Measurements from ENCODE around the gene TAS1R3.
A peak's percentile ranks its signal among the peaks of the same experiment; 100 is the strongest.

TAS1R3 gene

GRCh38 chr1:1285611-1286311, 45.3 kb upstream of the TAS1R3 start:
- no peak for TF ChIP-seq CTCF (IDR thresholded peaks at IDR 0.05; ENCODE audit: low read depth, low read length, missing control alignments)
- no peak for DNase-seq (ENCODE audit: extremely low read depth, low read depth)
- H3K4me3 ChIP-seq (replicated peaks; ENCODE audit: low read depth, low read length), result no peak overlapping the region

GRCh38 chr1:1286313-1287261, 44.5 kb upstream of the TAS1R3 start:
- no peak for DNase-seq (ENCODE audit: extremely low read depth, low read depth)
- H3K4me3 ChIP-seq (replicated peaks; ENCODE audit: low read depth, low read length), result no peak overlapping the region
- no peak for TF ChIP-seq CTCF (IDR thresholded peaks at IDR 0.05; ENCODE audit: low read depth, low read length, missing control alignments)

- no peak for TF ChIP-seq CTCF (IDR thresholded peaks at IDR 0.05; ENCODE audit: low read depth, low read length, missing control alignments)
- no peak overlapping the region for H3K4me3 ChIP-seq (replicated peaks; ENCODE audit: low read depth, low read length)
- DNase-seq (ENCODE audit: extremely low read depth, low read depth), result no peak
Measured at GRCh38 chr1:1287288-1288110, 43.6 kb upstream of the TAS1R3 start.

GRCh38 chr1:1290238-1290731, 40.8 kb upstream of the TAS1R3 start:
- DNase-seq (ENCODE audit: extremely low read depth, low read depth), result no peak
- peak; percentile 40 for TF ChIP-seq CTCF (IDR thresholded peaks at IDR 0.05; ENCODE audit: low read depth, low read length, missing control alignments)
- H3K4me3 ChIP-seq (replicated peaks; ENCODE audit: low read depth, low read length), result no peak overlapping the region

GRCh38 chr1:1291023-1291528, 40.0 kb upstream of the TAS1R3 start:
- DNase-seq (ENCODE audit: extremely low read depth, low read depth), result no peak
- no peak for TF ChIP-seq CTCF (IDR thresholded peaks at IDR 0.05; ENCODE audit: low read depth, low read length, missing control alignments)
- no peak overlapping the region for H3K4me3 ChIP-seq (replicated peaks; ENCODE audit: low read depth, low read length)
